Choroid plexus epithelial cell (primary cell): ENCODE results near the gene ZSCAN20.

Experiments
- DNase-seq: peaks from one replicate; pipeline ENCODE4 v3.0.0-alpha.2; 2010; ENCODE audit warnings: low read depth
- H3K4me3 ChIP-seq: 2 replicates; pipeline ENCODE4 v1.5.1; 2011; ENCODE audit warnings: low read depth, mild to moderate bottlenecking, control low read depth, low read length, moderate library complexity
- CTCF ChIP-seq: conservative IDR thresholded peaks from 2 replicates; pipeline ENCODE4 v1.5.1; 2011; ENCODE audit warnings: low read depth, mild to moderate bottlenecking, control low read depth, inconsistent platforms, low read length, moderate library complexity

Gene ZSCAN20

GRCh38 chr1:33468531-33468930 is 3.9 kb upstream of the ZSCAN20 start:
- no peak overlapping the region for H3K4me3 ChIP-seq
- DNase-seq = peak; percentile 47
- TF ChIP-seq CTCF = no peak

- no peak for TF ChIP-seq CTCF
- H3K4me3 ChIP-seq = no peak overlapping the region
- DNase-seq = no peak
Observed at GRCh38 chr1:33468967-33469366, 3.5 kb upstream of the ZSCAN20 start.

- no peak for DNase-seq
- H3K4me3 ChIP-seq = no peak overlapping the region
- no peak for TF ChIP-seq CTCF
Observed at GRCh38 chr1:33469691-33470090, 2.8 kb upstream of the ZSCAN20 start.

- peak; percentile 93 for TF ChIP-seq CTCF
- no peak overlapping the region for H3K4me3 ChIP-seq
- peak; percentile 93 for DNase-seq
Observed at GRCh38 chr1:33470495-33471012, 1.9 kb upstream of the ZSCAN20 start.

- DNase-seq = no peak
- no peak for TF ChIP-seq CTCF
- no peak overlapping the region for H3K4me3 ChIP-seq
Observed at GRCh38 chr1:33471416-33471815, 1.0 kb upstream of the ZSCAN20 start.

GRCh38 chr1:33473900-33474299 is 1.5 kb downstream of the ZSCAN20 start:
- no peak for TF ChIP-seq CTCF
- no peak for DNase-seq

GRCh38 chr1:33477451-33477850 is 5.0 kb downstream of the ZSCAN20 start:
- no peak for TF ChIP-seq CTCF
- H3K4me3 ChIP-seq = no peak overlapping the region
- no peak for DNase-seq

More at GRCh38 chr1:33473900-33474299, 1.5 kb downstream of the ZSCAN20 start:
- H3K4me3 ChIP-seq = no peak overlapping the region
